ENCODE data around the gene NUP214.

NUP214 gene

GRCh38 chr9:131279196-131279862, 153.9 kb downstream of the NUP214 start:
- Mint-ChIP-seq H3K4me3 (peak overlapping the region; percentile 57), H3K4me1 (peaks cover 43% of the 10 kb centered on the region), H3K36me3 (ENCODE audit: low read depth) (no peaks in the 10 kb centered on the region), H3K27me3 (ENCODE audit: low read depth, poor library complexity) (peaks cover 63% of the 10 kb centered on the region), H3K9me3 (no peaks in the 10 kb centered on the region), H3K27ac (no peak overlapping the region)
- no peak for TF ChIP-seq CTCF (IDR thresholded peaks at IDR 0.05)
- no peak for DNase-seq

- Mint-ChIP-seq H3K9me3 (no peaks in the 10 kb centered on the region), H3K27ac (no peak overlapping the region), H3K4me3 (no peak overlapping the region), H3K4me1 (peaks cover 36% of the 10 kb centered on the region), H3K36me3 (ENCODE audit: low read depth) (no peaks in the 10 kb centered on the region), H3K27me3 (ENCODE audit: low read depth, poor library complexity) (peaks cover 59% of the 10 kb centered on the region)
- no peak for TF ChIP-seq CTCF (IDR thresholded peaks at IDR 0.05)
- no peak for DNase-seq
Observed at GRCh38 chr9:131279863-131280570, 154.6 kb downstream of the NUP214 start.

GRCh38 chr9:131280660-131281059, 155.3 kb downstream of the NUP214 start:
- no peak overlapping the region for H3K27ac Mint-ChIP-seq
- no peaks in the 10 kb centered on the region for H3K36me3 Mint-ChIP-seq (ENCODE audit: low read depth)
- H3K4me1 Mint-ChIP-seq, result peaks cover 29% of the 10 kb centered on the region
- TF ChIP-seq CTCF (IDR thresholded peaks at IDR 0.05), result no peak
- H3K4me3 Mint-ChIP-seq, result no peak overlapping the region
- DNase-seq, result no peak
- no peaks in the 10 kb centered on the region for H3K9me3 Mint-ChIP-seq
- peaks cover 53% of the 10 kb centered on the region for H3K27me3 Mint-ChIP-seq (ENCODE audit: low read depth, poor library complexity)

GRCh38 chr9:131281119-131281965, 156.0 kb downstream of the NUP214 start:
- H3K27ac Mint-ChIP-seq, result no peak overlapping the region
- peaks cover 46% of the 10 kb centered on the region for H3K27me3 Mint-ChIP-seq (ENCODE audit: low read depth, poor library complexity)
- no peaks in the 10 kb centered on the region for H3K36me3 Mint-ChIP-seq (ENCODE audit: low read depth)
- no peak for TF ChIP-seq CTCF (IDR thresholded peaks at IDR 0.05)
- H3K9me3 Mint-ChIP-seq, result no peaks in the 10 kb centered on the region
- H3K4me3 Mint-ChIP-seq, result peak overlapping the region; percentile 75
- DNase-seq, result no peak
- H3K4me1 Mint-ChIP-seq, result peaks cover 22% of the 10 kb centered on the region

GRCh38 chr9:131282175-131282574, 156.8 kb downstream of the NUP214 start:
- H3K4me1 Mint-ChIP-seq, result peaks cover 21% of the 10 kb centered on the region
- H3K36me3 Mint-ChIP-seq (ENCODE audit: low read depth), result no peaks in the 10 kb centered on the region
- TF ChIP-seq CTCF (IDR thresholded peaks at IDR 0.05), result no peak
- no peak overlapping the region for H3K27ac Mint-ChIP-seq
- no peak for DNase-seq
- peak overlapping the region; percentile 75 for H3K4me3 Mint-ChIP-seq
- H3K27me3 Mint-ChIP-seq (ENCODE audit: low read depth, poor library complexity), result peaks cover 43% of the 10 kb centered on the region
- no peaks in the 10 kb centered on the region for H3K9me3 Mint-ChIP-seq

Measured in nephron progenitor cell (in vitro differentiated cells).